HG02840 (cell line): Measurements from ENCODE around the gene DNAJB1.
"Not testable (repeated sequence)": the region's sequence is repeated elsewhere in the genome, so short reads cannot be mapped to it uniquely, and the experiment has no call there.

ENCODE experiments used
- ATAC-seq: cut with Tn5 transposase; IDR thresholded peaks from one replicate; pipeline ENCODE4 v1.9.1; 2021; ENCODE audit warnings: mild to moderate bottlenecking, moderate library complexity, moderate number of reproducible peaks; ENCODE audit not compliant: unreplicated experiment, low FRiP score

Gene DNAJB1

GRCh38 chr19:14517840-14518505 is at the start of gene DNAJB1:
Gene DNAJB1, minus strand, starts transcription at chr19:14518397. Its CDS starts 48 bp downstream, at chr19:14518349.
- ATAC-seq, result peak; percentile 72

- ATAC-seq, result no peak
Measured at GRCh38 chr19:14567079-14567478, 48.9 kb upstream of the DNAJB1 start.

DNA sequence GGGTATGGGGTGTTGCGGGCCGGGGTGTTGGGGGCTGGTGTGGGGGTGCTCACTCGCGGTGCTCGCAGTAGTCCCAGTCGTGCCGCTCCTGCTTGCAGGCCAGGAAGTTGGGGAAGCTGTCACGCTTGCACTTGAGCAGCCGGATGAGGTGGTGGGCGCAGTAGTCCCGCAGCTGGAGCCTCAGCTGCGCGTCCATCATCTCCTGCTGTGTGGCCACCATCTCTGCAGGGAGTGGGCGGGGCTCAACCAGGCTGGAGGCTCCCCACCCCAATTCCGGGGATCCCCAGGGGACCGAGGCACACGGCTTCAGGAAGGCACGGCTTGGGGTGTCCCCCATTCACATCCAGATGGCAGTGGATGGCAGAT is 48.5 kb upstream of the DNAJB1 start:
- ATAC-seq, result no peak

- ATAC-seq, result no peak
Measured at GRCh38 chr19:14565765-14566711, 47.8 kb upstream of the DNAJB1 start.

DNA sequence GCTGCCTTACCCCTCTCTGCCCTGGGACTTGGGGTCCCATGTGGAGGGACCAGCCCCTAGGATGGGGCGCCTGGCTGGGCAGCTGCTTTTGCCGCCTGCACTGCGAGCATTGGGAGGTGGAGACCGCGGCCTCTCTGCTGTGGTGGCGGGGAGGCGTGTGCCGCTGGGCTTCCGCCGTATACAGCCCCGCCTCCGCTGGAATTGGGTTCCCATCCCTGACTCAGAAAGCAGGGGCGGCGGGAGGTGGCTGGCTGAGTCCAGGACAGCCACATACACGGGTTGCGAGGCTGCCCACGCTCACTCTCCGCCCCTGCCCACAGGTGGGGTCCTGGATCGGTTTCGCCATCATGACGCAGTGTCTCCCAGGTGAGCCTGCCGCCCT is 47.1 kb upstream of the DNAJB1 start:
- no peak for ATAC-seq

DNA sequence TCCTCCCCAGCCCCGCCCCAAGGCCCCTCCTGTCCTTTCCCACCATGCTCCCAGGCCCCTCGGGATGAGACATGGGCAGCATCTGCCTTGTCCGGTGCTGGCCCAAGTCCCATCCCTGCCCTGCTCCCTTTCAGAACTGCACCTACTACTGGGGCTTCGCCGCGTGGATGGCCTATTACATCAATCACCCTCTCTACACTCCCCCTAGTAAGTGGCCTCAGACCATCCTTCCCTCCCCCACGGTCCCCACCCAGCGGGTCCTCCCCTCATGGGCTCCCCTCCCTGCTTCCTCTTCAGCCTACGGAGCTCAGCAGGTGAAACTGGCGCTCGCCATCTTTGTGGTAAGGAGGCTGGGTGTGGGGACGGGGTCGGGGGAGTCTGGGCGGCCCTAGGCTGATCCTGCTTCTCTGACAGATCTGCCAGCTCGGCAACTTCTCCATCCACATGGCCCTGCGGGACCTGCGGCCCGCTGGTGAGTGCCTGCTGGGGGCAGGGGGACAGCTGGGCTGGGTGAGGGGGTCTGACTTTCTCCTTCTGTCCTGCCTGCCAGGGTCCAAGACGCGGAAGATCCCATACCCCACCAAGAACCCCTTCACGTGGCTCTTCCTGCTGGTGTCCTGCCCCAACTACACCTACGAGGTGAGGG is 46.6 kb upstream of the DNAJB1 start:
- ATAC-seq, result not testable (repeated sequence)

DNA sequence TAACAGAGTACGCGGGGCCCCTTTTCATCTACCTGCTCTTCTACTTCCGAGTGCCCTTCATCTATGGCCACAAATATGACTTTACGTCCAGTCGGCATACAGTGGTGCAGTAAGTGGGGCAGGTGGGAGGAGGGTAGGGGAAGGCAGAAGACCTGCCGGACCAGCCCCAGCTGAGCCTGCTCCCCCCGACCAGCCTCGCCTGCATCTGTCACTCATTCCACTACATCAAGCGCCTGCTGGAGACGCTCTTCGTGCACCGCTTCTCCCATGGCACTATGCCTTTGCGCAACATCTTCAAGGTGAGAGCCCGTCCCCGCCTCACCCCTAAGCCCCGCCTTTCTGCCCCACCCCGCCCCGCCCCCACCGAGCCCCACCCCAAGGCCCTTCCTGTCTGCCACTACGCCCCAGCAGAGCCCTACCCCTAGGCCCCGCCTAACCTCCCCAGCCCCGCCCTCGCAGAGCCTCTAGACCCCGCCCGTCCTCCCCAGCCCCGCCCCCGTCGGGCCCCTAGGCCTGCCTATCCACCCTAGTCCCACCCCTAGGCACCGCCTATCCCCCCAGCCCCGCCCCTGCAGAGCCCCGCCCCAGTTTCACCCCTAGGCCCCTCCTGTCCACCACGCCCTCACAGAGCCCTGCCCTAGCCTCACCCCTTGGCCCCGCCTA is 45.9 kb upstream of the DNAJB1 start:
- ATAC-seq, result no peak

GRCh38 chr19:14563590-14563926 is 45.4 kb upstream of the DNAJB1 start:
- ATAC-seq, result no peak

DNA sequence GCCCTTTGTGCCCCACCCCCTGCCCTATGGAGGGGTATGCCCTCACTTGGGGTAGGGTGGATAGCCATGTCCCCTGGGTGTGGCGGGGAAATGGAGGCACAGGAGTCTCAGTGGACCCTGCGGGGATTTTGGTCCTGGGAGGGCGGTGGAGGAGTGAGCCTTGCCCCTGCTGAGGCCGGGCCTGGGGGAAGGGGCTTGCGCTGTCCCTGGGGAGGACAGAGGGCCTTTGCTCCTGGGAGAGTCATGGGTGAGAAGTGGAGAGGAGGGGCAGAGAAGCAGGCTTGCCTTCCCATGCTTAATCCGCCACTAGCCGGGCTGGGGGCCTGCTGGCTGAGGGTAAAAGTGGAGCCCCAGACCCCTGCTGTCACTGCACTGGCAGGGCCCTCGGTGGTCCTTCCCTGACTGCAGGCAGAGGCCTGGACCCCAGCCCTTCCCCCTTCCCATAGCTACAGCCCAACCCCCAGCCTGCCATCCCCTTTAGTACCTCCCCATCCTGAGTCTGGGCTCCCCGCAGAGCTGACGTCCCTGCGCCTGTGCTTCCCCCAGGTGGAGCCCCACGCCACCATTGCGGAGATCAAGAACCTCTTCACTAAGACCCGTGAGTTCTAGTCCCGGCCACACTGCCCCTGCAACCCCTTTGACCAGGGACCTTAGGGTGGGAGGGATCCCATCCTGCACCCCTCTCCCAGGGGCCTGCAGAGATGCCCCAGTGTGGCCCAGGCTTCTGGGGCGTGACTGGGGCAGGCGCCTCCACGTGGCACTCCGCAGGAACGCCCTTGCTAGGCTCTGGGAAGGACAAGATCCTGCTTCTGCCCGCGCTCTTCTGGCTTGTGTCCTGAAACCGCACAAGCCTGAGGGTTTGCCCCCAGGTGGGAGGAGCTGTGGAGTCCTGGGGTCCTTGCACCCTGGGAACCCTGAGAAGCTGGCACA is 44.7 kb upstream of the DNAJB1 start:
- no peak for ATAC-seq

DNA sequence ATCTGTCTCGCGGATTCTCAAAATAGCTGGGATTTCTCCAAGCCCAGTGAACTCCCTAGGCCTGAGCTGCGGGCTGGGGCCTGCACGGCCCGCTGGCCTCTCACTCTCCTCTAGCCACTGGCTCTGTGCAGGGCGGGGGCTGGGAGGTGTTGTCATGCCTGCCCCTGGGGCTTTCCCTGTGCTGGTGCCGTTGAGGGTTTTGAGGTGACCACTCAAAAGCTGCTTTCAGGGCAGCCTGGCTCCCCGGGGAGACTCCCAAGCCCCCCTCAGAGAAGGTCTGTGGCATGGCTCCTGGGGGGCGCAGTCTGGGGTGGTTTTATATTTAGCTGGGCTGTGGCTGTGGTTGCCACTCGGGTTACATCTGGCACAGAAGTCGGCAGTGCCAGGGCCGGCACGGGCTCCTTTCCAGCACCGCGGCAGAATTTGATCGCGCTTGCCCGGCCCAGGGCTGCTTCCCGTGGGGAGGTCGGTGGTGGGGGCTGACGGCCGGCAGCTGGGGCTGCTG is 43.7 kb upstream of the DNAJB1 start:
- ATAC-seq, result no peak

DNA sequence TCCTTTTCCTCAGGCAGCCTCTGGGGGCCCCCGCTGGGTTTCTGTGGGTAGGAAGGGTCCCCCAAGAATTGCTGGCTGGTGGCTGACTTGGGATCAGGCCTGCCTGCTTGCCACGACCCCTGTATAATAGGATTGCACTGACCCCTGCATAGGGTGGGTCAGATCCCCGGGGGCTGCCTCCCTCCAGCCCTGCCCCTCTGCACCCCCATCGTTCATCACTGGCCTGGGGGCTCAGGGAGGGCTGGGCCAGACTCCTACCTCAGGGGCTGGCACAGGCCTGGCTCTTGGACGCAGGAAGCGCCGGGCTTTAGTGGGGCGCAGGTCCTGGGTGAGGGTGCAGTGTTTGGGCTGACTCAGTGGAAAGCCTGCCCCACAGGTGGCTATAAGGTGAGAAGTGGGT is 43.1 kb upstream of the DNAJB1 start:
- ATAC-seq, result no peak

DNA sequence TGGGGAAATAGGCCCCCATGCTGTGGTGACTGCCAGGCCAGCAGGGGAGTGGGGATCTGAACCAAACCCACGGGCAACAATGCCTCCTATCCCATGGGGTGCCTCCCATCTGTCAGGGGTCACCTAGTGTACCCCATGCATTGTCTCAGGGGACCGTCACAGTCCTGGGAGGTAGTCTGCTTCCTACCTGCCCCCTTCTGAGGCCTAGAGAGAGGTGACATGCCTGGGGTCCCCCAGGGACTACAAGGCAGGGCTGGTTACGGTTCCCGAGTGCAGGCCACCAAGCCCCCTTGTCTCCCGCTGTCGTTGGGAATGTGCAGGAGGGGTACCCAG is 42.5 kb upstream of the DNAJB1 start:
- ATAC-seq, result no peak

DNA sequence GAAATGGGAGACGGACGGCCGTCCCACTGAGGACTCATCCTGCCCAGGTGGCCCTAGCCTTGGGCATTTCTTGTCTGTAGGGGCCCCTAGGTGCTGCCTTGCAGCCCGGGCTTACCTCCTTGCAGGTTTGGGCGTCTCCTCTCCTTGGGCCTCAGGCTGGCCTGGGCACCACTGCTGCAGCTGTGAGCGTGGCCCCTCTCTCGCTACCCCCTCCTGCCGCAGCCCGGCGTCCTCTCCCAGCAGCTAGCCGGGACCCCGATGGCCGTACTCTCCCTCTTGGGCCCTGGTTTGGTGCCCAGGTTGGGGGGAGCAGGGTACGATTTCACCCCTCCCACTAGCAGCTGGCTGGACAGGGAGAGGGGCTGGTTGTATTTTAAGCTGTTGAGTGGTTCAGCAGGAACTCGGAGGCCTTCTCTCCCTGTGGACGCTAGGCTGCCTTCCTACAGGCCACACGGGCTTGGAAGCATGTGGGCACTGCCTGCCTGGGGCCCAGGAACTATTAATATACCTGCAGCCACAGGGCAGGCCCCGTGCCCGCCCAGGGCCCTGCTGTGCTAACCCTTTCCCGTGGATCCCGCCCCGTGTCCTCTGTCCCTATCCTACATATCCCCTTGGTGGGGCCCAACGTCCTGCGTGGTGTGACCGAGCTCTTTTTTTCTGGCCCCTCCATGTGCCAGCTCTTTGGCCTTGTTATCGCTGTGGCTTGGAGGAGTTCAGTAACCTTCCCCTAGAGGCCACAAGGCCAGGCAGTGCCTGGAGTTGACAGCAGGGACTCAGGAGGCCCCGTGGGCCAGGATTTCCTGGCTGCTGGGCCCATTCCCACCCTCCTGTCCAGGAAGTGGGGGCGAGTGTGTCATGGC is 41.9 kb upstream of the DNAJB1 start:
- ATAC-seq, result no peak

DNA sequence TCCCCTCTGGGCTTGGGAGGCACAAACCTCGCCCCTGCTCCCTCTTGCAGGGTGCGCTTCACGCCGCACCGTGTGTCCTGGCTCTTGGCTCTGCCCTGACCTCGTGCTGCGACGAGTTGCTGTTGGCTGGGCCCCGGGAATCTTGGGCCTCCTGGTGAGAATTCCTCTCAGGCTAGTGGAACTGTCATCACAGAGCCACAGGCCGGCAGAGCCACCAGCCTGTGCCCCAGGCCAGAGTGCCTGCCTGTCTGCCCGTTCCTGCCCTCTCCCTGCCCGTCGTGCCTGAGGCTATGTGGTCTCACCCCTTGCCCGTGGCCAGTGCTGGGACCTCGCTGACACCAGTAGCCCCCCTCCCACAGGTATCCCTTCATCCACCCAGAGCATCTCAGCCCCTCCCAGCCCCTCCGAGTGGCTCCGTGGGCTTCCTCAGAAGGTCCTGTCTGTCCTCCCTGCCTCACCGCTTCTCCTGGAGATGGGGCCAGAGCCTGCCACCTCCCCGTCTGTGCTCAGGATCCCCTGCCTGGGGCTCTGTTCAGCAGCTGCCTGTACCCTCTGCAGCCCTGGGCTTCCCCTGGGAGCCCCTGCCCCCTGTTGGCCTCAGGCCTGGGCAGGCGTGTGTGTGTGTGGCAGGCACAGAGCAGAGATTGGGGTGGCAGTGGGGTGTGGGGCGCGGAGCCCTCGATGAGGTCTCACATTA is 40.3 kb upstream of the DNAJB1 start:
- ATAC-seq, result no peak

GRCh38 chr19:14556662-14557188 is 38.5 kb upstream of the DNAJB1 start:
- ATAC-seq, result no peak

DNA sequence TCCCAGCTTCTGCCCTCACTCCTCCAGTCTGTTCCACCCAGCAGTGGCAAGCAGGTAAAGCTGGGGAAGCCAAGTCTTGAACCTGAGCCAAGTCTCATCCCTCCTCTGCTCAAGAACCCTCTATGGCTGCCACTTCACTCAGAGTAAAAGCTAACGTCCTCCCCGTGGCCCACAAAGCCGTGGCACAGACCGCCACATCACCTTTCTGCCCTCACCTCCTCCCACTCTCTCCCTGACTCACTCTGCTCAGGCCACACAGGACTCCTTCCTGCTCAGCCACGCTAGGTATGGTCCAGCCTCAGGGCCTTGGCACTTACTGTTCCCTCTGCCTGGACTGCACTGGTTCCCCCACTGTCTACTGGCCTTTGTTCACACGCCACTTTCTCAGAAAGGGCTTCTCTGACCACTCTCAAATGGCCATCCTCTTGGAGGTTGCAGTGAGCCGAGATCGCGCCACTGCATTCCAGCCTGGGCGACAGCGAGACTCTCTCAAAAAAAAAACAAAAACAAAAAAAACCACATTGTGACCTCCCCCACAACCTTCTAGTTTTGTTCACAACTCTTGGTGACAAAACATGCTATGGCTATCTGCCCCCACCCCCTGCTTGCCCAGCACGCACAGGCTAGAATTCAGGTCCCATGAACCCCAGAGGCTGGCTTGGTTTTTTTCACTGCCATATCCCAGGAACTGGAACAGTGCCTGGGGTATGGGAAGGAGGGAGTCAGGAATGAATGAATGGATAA is 37.9 kb upstream of the DNAJB1 start:
- no peak for ATAC-seq

DNA sequence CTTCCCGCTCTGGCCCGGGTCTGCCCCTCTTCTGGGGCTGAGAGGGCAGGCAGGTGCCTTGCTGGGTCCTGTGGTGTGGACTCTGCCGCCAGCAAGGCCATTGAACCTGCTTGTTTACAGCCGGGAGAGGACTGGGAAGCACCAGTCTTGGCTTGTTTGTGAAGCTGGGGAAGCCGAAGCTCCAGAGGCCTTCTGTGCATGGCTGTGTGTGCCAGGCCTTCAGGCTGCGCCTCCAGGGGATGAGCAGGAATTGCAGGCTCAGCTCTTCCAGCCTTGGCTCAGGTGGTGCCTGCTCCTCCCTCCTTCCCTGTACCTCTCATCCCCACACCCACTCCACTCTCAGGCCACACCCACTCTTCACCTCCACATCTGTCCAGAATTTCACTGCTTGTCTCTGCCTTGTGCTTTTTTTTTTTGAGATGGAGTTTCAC is 36.2 kb upstream of the DNAJB1 start:
- ATAC-seq, result no peak

GRCh38 chr19:14553939-14554243 is 35.7 kb upstream of the DNAJB1 start:
- no peak for ATAC-seq
